Endodermal cell (in vitro differentiated cells): ENCODE results near the gene SGMS1. TPM values are rescaled to one million over a fixed set of nuclear protein-coding genes. Genes with fewer than 3 reads are reported as not detected.
A peak's percentile ranks its signal among the peaks of the same experiment; 100 is the strongest.
"Not testable (repeated sequence)": the region's sequence is repeated elsewhere in the genome, so short reads cannot be mapped to it uniquely, and the experiment has no call there.

ENCODE experiments used
- DNase-seq: peaks from one replicate; pipeline ENCODE4 v3.0.0-alpha.2; 2017
- H3K27ac ChIP-seq: 2 replicates; pipeline ENCODE4 v1.5.1; 2013; ENCODE audit warnings: mild to moderate bottlenecking, low read depth, low read length, moderate library complexity
- H3K27me3 ChIP-seq: 2 replicates; pipeline ENCODE4 v1.6.1; 2013; ENCODE audit warnings: mild to moderate bottlenecking, low read length, moderate library complexity; ENCODE audit not compliant: insufficient read depth, control insufficient read depth, poor library complexity, severe bottlenecking
- H3K36me3 ChIP-seq: 2 replicates; pipeline ENCODE4 v1.7.0; 2013; ENCODE audit warnings: mild to moderate bottlenecking, low read length, moderate library complexity; ENCODE audit not compliant: control insufficient read depth, insufficient read depth
- H3K4me1 ChIP-seq: one replicate; pipeline ENCODE4 v1.7.0; 2013; ENCODE audit warnings: low read length; ENCODE audit not compliant: control insufficient read depth, insufficient read depth
- H3K4me3 ChIP-seq: 2 replicates; pipeline ENCODE4 v1.5.1; 2013; ENCODE audit warnings: mild to moderate bottlenecking, low read length, moderate library complexity
- H3K9ac ChIP-seq: 2 replicates; pipeline ENCODE4 v1.6.1; 2013; ENCODE audit warnings: mild to moderate bottlenecking, low read length, moderate library complexity; ENCODE audit not compliant: poor library complexity, severe bottlenecking; ENCODE audit errors: extremely low read depth
- H3K9me3 ChIP-seq: 2 replicates; pipeline ENCODE4 v1.6.1; 2013; ENCODE audit warnings: mild to moderate bottlenecking, low read length, moderate library complexity; ENCODE audit not compliant: control insufficient read depth
- H3K27ac Mint-ChIP-seq: 2 replicates; pipeline ENCODE4 v1.8.0; 2020; ENCODE audit warnings: mixed read lengths
- H3K27me3 Mint-ChIP-seq: 2 replicates; pipeline ENCODE4 v1.8.0; 2021; ENCODE audit warnings: mild to moderate bottlenecking, mixed read lengths; ENCODE audit not compliant: insufficient read depth
- H3K36me3 Mint-ChIP-seq: 2 replicates; pipeline ENCODE4 v1.8.0; 2020; ENCODE audit warnings: low read depth, mixed read lengths
- H3K4me1 Mint-ChIP-seq: 2 replicates; pipeline ENCODE4 v1.8.0; 2020; ENCODE audit warnings: mixed read lengths
- H3K4me3 Mint-ChIP-seq: 2 replicates; pipeline ENCODE4 v1.8.0; 2020; ENCODE audit warnings: mild to moderate bottlenecking, moderate library complexity, mixed read lengths
- H3K9me3 Mint-ChIP-seq: 2 replicates; pipeline ENCODE4 v1.8.0; 2020; ENCODE audit warnings: mild to moderate bottlenecking, mixed read lengths
- CTCF ChIP-seq: fragments of 200-600 bp; sonication (generic); conservative IDR thresholded peaks from 2 replicates; pipeline ENCODE4 v1.5.0; 2021; ENCODE audit warnings: antibody characterized with exemption, mild to moderate bottlenecking
- WGBS, 2 experiments: methylation state at CpG; one replicate each; pipeline versions ENCODE4 v1.1.5 to v1.1.7; 2013; ENCODE audit warnings: missing lambda C conversion rate in 2 of 2, mixed read lengths in 1 of 2; ENCODE audit not compliant: insufficient coverage in 1 of 2, insufficient read length in 1 of 2; 5-methylcytosine and 5-hydroxymethylcytosine counted together
- total RNA-seq, 2 donors: library from RNA; stranded (reverse); fragmentation: NEBNext Ultra II Directional in 1 of 2; extraction: Animal tissue kit (Norgen Biotek cat#: 25700) in 1 of 2; gene quantifications; 2 replicates in 1 of 2; 3 replicates in 1 of 2; pipeline ENCODE4 v1.2.1, GENCODE V29; 2021

The SGMS1 gene
- total RNA-seq, 2 donors from 2014 or later: 12.0 to 14.3 TPM

- Histone ChIP-seq H3K4me1 (peaks cover 14% of the 10 kb centered on the region), H3K9ac (no peak overlapping the region), H3K4me3 (no peak overlapping the region), H3K27ac (no peak overlapping the region), H3K27me3 (no peaks in the 10 kb centered on the region), H3K36me3 (no peaks in the 10 kb centered on the region), H3K9me3 (no peaks in the 10 kb centered on the region)
- WGBS, 2 experiments: 94 to 95% methylated on average over 4 to 5 of the region's 5 CpGs
- no peaks in the 10 kb centered on the region for H3K27me3 Mint-ChIP-seq
- H3K4me3 Mint-ChIP-seq: no peak overlapping the region
- H3K36me3 Mint-ChIP-seq: no peaks in the 10 kb centered on the region
- no peak for TF ChIP-seq CTCF
- no peaks in the 10 kb centered on the region for H3K9me3 Mint-ChIP-seq
- no peak overlapping the region for H3K27ac Mint-ChIP-seq
- DNase-seq: no peak
- H3K4me1 Mint-ChIP-seq: peaks cover 52% of the 10 kb centered on the region
Observed at GRCh38 chr10:50574931-50575330, 48.8 kb downstream of the SGMS1 start.

GRCh38 chr10:50574305-50574704, 49.5 kb downstream of the SGMS1 start:
- H3K4me1 Mint-ChIP-seq: peaks cover 49% of the 10 kb centered on the region
- DNase-seq: no peak
- H3K36me3 Mint-ChIP-seq: no peaks in the 10 kb centered on the region

GRCh38 chr10:50572017-50572491, 51.7 kb downstream of the SGMS1 start:
- Histone ChIP-seq H3K4me3 (peak overlapping the region; percentile 41), H3K27me3 (no peaks in the 10 kb centered on the region), H3K9ac (no peak overlapping the region), H3K9me3 (no peaks in the 10 kb centered on the region), H3K27ac (no peak overlapping the region), H3K4me1 (peaks cover 6% of the 10 kb centered on the region), H3K36me3 (no peaks in the 10 kb centered on the region)
- Mint-ChIP-seq H3K36me3 (peaks cover 2% of the 10 kb centered on the region), H3K27ac (peak overlapping the region; percentile 38), H3K9me3 (no peaks in the 10 kb centered on the region), H3K4me1 (peaks cover 33% of the 10 kb centered on the region), H3K27me3 (no peaks in the 10 kb centered on the region), H3K4me3 (no peak overlapping the region)
- DNase-seq: no peak
- WGBS, 2 experiments: no CpG with 5 or more reads among the region's 2 CpGs
- TF ChIP-seq CTCF: no peak

More at GRCh38 chr10:50574305-50574704, 49.5 kb downstream of the SGMS1 start:
- no peak overlapping the region for H3K4me3 ChIP-seq
- TF ChIP-seq CTCF: peak; percentile 77
- H3K27me3 Mint-ChIP-seq: no peaks in the 10 kb centered on the region
- no peaks in the 10 kb centered on the region for H3K9me3 ChIP-seq
- no peak overlapping the region for H3K27ac Mint-ChIP-seq
- H3K9ac ChIP-seq: no peak overlapping the region
- no peak overlapping the region for H3K4me3 Mint-ChIP-seq
- no peaks in the 10 kb centered on the region for H3K9me3 Mint-ChIP-seq
- H3K4me1 ChIP-seq: peaks cover 14% of the 10 kb centered on the region
- H3K36me3 ChIP-seq: no peaks in the 10 kb centered on the region
- H3K27me3 ChIP-seq: no peaks in the 10 kb centered on the region
- H3K27ac ChIP-seq: no peak overlapping the region

- H3K9me3 ChIP-seq, H3K36me3 ChIP-seq, H3K27ac ChIP-seq, H3K4me3 Mint-ChIP-seq, DNase-seq, H3K36me3 Mint-ChIP-seq, H3K27me3 Mint-ChIP-seq, H3K9ac ChIP-seq, H3K27me3 ChIP-seq, H3K27ac Mint-ChIP-seq, H3K9me3 Mint-ChIP-seq, H3K4me3 ChIP-seq: not testable (repeated sequence)
- H3K4me1 ChIP-seq: peaks cover 13% of the 10 kb centered on the region
- 95 to 100% methylated on average over 2 to 3 of the region's 4 CpGs for WGBS, 2 experiments
- peaks cover 43% of the 10 kb centered on the region for H3K4me1 Mint-ChIP-seq
Observed at GRCh38 chr10:50568750-50569149, 55.0 kb downstream of the SGMS1 start.
